Stimulated activated CD4-positive, alpha-beta T cell treated with anti-CD3 and anti-CD28 coated beads, Interleukin-1b, Interleukin-23, amount 100 ng/mL, for 48 hours (primary cell): ENCODE measurements around the gene AKAP10.
"Not testable (repeated sequence)": the region's sequence is repeated elsewhere in the genome, so short reads cannot be mapped to it uniquely, and the experiment has no call there.

Experiments used
- DNase-seq: peaks from one replicate; pipeline ENCODE4 v3.0.0-alpha.2; 2020

Gene AKAP10

GRCh38 chr17:19978209-19978802, 678 bp upstream of the AKAP10 start:
- DNase-seq, result peak; percentile 37

GRCh38 chr17:19975601-19976000, 2.0 kb downstream of the AKAP10 start:
- DNase-seq, result no peak

- no peak for DNase-seq
Observed at GRCh38 chr17:19973156-19973555, 4.5 kb downstream of the AKAP10 start.

- not testable (repeated sequence) for DNase-seq
Observed at GRCh38 chr17:19962954-19963353, 14.7 kb downstream of the AKAP10 start.

- DNase-seq, result no peak
Observed at GRCh38 chr17:19958023-19958422, 19.6 kb downstream of the AKAP10 start.

- no peak for DNase-seq
Observed at GRCh38 chr17:19955099-19955498, 22.5 kb downstream of the AKAP10 start.

- not testable (repeated sequence) for DNase-seq
Observed at GRCh38 chr17:19951411-19951810, 26.2 kb downstream of the AKAP10 start.

- DNase-seq, result not testable (repeated sequence)
Observed at GRCh38 chr17:19950624-19951195, 26.9 kb downstream of the AKAP10 start.

GRCh38 chr17:19948116-19948943, 29.3 kb downstream of the AKAP10 start:
- no peak for DNase-seq

GRCh38 chr17:19946921-19947320, 30.7 kb downstream of the AKAP10 start:
- no peak for DNase-seq

- no peak for DNase-seq
Observed at GRCh38 chr17:19945009-19945626, 32.5 kb downstream of the AKAP10 start.

GRCh38 chr17:19943599-19943998, 34.0 kb downstream of the AKAP10 start:
- no peak for DNase-seq

GRCh38 chr17:19943026-19943425, 34.6 kb downstream of the AKAP10 start:
- DNase-seq, result no peak

- DNase-seq, result no peak
Observed at GRCh38 chr17:19940722-19941464, 36.7 kb downstream of the AKAP10 start.

GRCh38 chr17:19939993-19940721, 37.5 kb downstream of the AKAP10 start:
- DNase-seq, result no peak

- DNase-seq, result no peak
Observed at GRCh38 chr17:19938736-19939135, 38.9 kb downstream of the AKAP10 start.

- DNase-seq, result no peak
Observed at GRCh38 chr17:19937522-19937921, 40.1 kb downstream of the AKAP10 start.

- no peak for DNase-seq
Observed at GRCh38 chr17:19935169-19935568, 42.5 kb downstream of the AKAP10 start.

GRCh38 chr17:19933628-19934027, 44.0 kb downstream of the AKAP10 start:
- DNase-seq, result no peak

- no peak for DNase-seq
Observed at GRCh38 chr17:19933221-19933620, 44.4 kb downstream of the AKAP10 start.

- no peak for DNase-seq
Observed at GRCh38 chr17:19928299-19928698, 49.3 kb downstream of the AKAP10 start.
